NCI-H1092 (cell line): ENCODE measurements around the gene XXYLT1.
"Not testable (repeated sequence)": the region's sequence is repeated elsewhere in the genome, so short reads cannot be mapped to it uniquely, and the experiment has no call there.

Experiments used
- DNase-seq: peaks from one replicate; lab custom pipeline; 2025; lab: John Stamatoyannopoulos, UW

Gene XXYLT1

DNA sequence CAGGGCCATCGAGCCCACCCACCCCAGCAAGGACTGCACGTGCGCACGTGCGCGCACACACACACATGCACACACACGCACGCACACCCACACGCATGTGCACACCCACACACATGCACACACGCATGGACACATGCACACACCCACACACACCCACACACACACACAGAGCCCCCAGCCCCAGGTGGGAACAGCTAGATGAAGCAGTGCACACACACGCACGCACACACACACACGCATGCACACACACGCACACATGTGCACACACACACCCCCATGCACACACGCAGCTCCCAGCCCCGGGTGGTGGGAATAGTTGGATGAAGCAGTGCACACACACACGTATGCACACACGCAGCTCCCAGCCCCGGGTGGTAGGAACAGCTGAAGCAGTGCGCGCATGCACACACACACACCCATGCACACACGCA, 158.6 kb downstream of the XXYLT1 start:
- no peak for DNase-seq

DNA sequence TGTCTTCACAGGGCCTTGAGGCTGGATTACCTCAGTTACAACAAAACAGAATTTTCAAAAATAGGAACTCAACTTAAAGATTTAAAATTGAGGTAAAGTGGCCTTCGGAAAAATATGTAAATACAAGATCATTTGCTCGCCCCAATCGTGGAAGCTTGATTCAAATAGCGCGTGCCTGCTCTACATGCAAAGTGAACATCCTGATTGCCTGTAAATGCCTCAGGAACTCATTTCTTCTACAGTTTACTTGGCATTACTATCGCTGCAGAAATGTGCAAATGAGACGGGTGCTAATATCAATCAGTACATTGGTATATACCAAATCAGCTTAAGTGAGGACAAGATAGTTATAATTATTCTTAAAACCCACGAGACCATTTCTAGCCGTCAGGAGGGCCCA, 159.2 kb downstream of the XXYLT1 start:
- no peak for DNase-seq

DNA sequence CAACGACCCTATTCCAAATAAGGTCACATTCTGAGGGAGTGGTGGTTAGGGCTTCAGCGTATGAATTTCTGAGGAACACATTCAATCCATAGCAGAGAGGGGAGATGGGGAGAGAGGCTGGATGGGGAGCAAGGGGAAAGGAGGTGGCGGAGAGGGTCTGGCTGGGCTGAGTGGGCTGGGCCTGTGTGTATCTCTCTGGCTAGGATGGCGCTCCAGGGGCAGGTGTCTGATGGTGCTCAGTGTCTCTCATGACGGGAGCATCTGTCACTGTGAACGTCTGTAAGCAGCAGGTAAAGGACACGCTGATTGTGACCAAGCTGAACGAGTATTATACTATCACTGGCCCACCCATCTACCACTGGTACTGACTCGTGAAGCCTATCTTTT, 159.6 kb downstream of the XXYLT1 start:
- no peak for DNase-seq

DNA sequence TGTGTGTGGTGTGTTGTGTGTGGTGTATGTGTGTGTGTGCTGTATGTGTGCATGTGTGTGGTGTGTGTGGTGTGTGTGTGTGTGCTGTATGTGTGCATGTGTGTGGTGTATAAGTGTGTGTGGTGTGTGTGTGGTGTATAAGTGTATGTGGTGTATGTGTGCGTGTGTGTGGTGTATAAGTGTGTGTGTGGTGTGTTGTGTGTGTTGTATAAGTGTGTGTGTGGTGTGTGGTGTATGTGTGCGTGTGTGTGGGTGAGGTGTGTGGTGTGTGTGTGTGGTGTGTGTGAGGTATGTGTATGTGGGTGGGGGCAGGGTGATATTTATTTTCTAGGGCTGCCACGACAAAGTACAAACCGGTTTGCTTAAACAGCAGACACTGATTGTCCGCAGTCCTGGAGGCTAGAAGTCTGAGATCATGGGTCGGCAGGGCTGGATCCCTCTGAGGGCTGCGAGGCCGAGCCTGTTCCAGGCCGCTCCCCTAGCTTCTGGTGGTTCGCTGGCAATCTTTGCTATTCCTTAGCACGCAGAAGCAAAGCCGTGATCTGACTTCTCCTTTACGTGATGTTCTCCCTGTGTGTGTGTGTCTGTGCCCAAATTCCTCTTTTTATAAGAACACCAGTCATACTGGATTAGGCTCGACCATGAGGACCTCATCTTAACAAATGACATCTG, 160.2 kb downstream of the XXYLT1 start:
- DNase-seq, result no peak

DNA sequence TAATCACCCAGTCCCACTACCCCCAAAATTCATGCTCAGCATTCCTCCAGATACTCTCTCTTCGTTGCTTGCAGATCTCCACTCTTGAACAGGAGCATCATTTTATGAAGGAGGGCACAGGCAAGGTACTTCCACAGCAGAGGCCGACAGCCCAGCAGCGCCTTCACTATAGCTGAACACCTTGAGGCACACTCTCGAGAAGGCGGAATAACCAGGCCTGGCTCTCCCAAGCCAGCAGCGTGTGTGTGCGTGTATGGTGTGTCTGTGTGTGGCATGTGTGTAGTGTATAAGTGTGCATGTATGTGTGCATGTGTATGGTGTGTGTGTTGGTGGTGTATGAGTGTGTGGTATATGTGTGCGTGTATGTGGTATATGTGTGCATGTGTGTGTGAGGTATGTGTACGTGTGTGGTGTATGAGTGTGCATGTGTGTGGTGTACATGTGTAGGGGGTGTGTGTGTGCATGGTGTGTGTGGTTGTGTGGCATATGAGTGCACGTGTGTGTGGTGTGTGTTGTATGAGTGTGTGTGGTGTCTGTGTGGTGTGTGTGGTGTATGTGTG, 161.8 kb downstream of the XXYLT1 start:
- DNase-seq, result no peak

DNA sequence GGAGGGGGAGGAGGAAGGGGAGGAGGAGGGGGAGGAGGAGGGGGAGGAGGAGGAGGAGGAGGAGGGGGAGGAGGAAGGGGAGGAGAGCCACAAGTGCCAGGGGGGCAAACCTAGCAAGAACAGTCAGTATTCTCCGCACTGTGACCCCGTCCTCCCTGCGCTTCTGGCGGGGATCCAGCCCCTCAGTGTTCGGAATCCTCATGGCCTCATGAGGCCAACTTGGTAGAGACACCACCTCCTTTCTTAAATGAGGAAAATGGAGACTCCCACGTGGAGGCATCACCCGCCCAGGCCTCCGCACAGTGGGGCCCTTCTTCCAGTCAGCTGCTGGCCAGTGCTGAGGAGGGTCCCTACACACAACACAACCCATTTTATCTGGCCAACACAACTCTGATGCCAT, 163.4 kb downstream of the XXYLT1 start:
- DNase-seq, result no peak

DNA sequence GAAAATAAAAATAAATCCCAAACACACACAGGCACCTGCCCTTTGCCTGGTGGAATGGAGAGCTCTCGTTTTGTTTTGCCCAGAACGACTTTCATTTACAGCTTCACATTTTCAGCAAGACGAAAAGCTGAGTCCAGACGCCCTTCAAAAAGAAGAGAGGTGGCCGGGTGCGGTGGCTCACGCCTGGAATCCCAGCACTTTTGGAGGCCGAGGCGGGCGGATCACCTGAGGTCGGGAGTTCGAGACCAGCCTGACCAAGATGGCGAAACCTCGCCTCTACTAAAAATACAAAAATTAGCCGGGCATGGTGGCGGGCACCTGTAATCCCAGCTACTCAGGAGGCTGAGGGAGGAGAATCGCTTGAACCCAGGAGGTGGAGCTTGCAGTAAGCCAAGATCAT, 163.9 kb downstream of the XXYLT1 start:
- not testable (repeated sequence) for DNase-seq

DNA sequence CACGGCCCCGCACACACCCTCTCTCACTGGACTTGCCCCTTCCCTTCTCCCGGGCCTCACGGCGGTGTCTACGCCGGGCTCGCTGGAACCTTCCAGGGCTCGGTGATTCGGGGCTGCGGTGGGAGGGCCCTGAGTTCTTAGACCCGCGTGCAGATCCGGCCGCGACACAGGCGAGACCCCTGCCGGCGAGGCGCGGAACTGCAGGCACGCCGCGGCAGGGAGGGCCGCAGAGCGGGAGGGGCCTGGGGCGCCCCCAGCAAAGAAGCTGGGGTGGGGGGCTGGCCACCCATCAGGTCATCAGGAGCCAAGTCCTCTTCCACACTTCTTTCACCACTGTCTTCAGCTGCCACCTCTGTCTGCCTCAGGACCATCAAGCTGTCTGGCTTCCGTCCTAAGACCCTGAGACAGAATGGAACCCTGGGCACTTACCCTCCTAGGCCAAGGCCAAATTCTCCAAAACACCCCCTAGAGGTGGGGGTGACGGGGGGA, 164.5 kb downstream of the XXYLT1 start:
- peak; percentile 27 for DNase-seq

DNA sequence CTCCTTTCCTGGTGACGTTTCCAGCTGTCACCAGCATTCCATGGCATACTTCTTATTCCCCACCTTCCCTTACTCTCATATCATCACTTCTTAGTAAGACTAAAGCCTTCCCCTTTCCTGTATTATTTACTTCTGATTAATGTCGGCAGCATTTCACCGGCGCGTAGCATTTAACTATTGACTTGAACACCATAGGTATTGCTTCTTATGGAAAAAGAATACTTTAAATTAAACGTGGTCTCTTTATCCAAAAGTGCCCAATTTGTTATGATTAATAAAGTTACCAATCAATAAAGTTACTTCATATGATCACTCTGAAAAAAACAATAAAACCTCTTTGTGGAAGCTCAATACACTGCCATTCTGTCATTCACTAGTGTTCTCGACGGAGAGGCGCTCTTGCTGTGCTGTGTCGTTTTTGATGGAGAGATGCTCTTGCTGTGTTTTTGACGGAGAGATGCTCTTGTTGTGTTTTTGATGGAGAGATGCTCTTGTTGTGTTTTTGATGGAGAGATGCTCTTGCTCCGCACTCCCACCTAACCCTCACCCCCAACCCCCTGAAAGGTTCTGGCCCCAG, 165.0 kb downstream of the XXYLT1 start:
- no peak for DNase-seq

DNA sequence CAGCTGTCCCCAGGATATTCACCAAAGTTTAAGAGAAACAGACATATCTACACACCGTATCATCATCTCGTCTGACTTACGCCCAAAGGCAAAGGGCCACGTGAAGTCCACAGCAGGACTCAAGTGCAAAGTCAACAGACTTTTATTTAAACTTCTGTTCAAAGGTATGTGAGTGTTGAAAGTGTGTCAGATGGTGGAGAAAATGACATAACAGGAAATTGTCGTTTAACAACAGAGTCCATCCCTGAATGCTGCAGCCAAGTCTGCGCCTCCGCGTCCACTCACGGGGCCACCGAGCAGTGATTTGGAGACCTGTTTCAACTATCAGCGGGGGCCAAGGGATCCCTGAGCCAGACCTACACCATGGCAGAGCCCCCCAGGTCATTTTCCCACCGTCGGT, 165.6 kb downstream of the XXYLT1 start:
- DNase-seq, result no peak

DNA sequence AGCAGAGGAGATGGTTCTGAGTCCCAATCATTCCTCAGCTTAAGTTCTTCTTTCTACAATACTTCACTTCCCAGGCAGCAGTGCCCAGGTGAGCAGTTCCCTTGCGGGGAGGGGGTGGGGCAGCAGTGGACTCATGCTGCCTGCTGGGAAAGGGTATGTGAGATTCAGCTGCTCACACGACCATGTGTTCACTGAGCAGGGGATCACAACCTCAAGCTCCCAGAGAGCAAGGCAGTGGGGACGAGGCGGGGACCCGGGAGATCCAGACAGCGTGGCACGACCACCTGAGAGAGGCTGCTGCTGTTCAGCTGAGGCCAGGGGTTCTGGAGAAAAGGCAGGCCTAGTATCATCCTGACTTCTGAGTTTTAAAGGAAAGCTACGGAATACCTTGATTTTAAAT, 166.6 kb downstream of the XXYLT1 start:
- DNase-seq, result no peak

DNA sequence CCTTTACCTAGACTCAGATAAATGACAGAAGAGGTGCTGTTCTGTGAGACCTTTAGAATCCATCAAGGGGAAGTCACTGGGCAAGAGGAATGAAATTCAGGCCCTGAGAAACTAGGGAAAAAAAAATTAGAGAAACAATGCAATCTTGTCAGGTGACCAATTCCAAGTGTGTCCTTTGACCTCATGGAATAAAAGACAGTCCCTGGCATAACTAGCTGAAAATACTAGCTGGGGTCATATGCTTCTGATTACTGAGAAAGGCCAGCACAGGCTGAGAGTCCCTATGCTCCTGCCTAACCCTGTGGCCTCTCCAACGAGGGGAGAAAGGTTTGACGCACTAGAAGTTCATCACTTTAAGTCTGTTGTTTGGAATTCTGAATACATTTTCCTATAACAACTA, 167.3 kb downstream of the XXYLT1 start:
- no peak for DNase-seq

DNA sequence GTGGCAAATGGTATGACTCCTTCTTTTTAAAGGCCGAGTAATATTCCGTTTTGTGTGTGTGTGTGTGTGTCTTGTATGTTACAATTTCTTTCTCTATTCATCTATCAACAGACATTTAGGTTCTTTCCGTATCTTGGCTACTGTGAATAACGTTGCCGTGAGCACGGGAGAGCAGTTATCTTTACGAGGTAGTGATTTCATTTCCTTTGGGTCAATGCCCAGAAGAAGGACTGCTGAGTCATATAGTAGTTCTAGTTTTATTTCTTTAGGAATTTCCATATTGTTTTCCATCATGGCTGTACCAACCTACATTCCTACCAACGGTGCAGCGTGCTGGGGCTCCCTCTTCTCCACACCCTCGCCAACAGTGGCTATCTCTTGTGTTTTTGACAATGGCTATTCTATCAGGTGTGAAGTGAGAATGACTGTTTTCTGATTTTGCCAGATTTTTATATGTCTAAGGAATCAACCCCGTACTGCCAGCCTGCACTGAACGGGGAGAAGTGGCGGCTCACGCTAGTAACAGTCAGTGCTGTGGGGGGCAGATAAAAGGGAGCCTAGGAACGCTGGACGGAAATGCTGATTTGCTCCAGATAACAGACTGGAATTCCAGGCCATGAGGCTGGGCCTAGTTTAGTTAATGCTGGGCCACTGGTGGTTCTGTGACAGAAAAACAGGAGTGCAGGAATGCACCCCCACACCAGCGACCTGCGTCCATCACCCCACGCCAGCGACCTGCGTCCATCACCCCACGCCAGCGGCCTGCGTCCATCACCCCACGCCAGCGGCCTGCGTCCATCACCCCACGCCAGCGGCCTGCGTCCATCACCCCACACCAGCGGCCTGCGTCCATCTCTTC, 168.1 kb downstream of the XXYLT1 start:
- no peak for DNase-seq

DNA sequence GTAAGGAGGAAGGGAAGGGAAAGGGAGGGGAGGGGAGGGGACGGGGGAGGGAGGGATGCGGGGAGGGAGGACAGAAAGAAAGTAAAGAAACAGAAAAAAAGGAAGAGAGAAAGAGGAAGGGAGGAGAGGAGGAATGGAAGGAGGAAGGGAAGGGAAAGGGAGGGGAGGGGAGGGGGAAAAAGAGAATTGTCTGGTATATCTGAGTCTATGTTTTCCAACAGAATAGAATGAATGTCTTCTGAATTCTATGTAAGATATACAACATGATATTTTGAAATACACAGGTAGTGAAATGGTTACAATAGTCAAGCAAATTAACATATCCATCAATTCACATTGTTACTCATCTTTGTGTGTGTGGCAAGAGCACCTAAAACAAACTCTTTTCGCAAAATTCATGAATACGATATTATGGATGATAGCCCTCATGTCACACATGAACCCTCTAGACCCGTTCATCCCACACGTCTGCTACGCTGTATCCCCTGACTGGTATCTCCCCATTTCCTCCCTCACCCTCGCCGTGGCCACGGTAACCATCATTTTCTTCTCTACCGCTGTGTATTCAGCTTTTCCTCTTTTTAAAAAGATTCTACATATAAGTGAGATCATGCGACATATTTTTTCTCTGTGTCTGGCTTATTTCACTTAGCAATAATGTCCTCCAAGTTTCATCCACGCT, 168.9 kb downstream of the XXYLT1 start:
- DNase-seq, result no peak

DNA sequence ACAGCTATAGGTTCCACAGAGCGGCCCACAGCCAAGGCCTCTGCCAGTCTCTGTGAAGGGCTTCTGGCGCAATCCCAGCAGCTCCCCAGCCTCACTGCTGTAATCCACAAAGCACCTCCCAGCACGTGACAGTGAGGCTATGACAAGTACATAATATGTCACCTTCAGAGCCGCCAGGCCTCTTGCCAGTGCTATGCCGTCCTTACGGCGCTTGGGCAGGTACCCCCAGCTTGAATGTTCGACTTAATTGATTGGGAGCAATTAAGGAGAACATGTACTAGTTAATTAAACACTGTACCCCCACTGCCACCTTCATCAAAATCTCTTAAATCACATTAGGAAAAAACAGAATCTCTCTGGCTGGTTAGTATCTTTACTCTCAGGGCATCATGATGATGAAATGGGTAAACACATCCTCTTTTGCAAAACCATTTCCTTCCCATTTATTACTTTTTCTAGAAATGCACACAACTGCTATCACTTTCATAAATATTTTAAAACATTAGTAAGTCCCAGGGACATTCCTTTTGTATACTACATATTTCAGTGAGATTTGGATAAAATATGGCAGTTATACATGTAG, 169.9 kb downstream of the XXYLT1 start:
- DNase-seq, result no peak

DNA sequence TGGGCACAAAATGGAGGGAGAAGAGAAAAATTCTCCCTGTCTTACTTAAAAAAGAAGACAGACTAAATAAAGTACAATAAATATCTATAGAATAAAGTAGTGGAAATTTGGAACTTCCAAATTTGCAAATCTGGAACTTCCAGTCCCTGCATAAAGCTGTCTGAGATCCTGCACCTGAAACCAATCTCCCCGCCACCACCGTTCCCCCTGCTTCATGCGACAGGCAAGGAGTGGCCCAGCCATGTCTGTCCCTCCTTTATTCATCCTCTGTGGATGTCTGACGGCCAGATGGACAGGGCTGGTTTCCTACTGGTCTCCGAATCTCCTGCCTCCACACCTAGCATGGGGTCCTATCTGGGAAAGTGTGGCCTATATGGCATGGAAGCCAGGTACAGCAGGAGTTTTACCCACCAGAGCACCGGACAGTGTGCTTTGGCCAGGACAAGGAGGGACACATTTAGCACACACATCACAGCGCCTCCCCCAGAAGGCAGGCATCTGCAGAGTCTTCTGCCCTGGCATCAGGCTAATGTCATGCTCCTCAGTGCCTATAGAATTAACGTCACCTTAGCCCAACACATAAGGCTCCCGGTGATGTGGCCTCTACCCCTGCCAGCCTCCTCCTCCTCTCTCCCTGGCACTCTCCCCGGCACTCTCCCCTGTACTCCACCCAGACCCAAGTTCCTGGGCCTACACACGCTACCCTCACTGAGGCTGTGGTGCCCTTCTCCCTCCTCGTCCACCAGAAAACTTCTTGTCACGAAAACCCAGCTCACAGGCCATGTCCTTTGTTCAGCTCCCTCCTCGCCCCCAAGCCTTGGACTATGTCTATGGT, 170.8 kb downstream of the XXYLT1 start:
- no peak for DNase-seq

DNA sequence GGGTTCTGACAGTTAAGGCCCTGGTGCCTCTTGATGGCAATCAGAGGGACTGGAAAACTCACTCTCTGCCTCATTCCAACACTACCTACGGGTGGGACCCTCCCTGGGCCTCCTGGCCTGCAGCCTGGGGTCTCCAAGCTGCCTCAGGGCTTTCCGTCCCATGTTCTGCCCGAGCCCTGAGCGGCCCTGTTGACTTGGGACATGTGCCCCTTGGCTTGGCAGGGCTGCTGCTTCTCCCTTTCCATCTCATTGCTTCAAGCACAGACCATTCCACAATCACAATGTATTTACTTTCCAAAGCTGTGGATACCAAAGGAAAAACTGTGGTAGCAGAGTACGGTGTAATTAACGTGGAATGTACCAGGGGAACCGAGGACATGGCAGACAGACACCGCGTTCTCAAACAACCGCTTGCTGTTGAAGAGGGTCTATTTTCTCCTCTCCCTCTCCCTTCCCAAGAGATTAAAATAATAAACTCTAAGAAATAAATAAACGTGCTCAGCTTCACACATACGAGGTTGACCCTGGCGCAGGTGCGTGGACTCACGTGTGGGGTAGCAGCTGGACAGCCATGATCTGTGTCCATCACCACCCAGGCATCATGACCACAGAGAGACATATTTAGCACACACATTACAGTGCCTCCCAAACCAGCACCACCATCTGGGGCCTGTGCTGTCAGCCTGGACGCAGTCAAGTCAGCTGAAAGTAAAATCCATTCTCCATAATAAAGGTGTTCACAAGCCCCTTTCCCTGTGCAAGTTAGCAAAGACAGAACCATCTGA, 172.0 kb downstream of the XXYLT1 start:
- DNase-seq, result no peak

DNA sequence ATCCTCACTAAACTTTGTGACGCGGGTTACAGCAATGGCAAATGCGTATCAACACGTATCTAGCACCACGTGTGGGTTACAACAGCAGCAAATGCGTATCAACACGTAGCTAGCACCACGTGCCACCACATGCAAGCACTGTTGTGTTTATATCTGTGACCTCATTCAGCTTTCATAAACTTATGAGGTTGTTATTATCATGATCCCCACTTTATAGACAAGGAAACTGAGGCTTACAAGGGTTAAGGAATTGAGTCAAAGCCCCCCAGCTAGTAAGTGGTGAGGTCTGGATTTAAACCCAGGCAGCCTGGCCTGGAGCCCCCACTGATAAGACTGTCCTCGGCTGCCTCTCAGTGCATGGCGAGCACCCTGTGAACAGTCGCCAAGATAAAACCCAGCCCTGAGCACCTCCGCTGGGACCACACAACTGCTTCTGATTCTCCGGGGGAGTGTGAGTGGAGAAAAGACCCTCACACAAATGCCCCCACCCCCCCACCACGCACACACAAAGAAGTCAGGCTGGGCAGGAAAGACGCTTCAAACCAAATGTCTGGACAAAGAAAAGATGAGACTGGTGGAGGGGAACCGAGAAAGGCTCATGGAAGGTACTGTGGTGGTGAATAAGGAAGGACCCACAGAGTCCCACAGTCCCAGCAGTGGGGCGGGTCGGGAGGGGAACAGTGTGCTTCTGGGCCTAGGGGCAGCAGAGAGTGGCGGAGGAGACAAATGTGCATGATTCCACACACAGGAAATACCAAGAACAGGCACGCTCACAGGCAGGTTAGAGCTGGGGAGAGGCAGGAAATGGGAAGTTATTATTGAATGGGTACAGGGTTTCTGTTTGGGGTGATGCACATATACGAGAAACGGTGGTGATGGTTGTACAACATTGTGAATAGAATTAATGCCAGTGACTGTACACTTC, 173.4 kb downstream of the XXYLT1 start:
- no peak for DNase-seq
